HUES64 (cell line): ENCODE data around the gene KLK12.

Experiments
- H3K27ac ChIP-seq: 2 replicates; pipeline ENCODE4 v1.7.0; 2013; ENCODE audit warnings: low read depth, low read length, inconsistent platforms
- H3K27me3 ChIP-seq: 2 replicates; pipeline ENCODE4 v1.6.1; 2013; ENCODE audit warnings: mild to moderate bottlenecking, low read length; ENCODE audit not compliant: insufficient read depth
- H3K36me3 ChIP-seq: 2 replicates; pipeline ENCODE4 v1.6.1; 2013; ENCODE audit warnings: mild to moderate bottlenecking, low read length; ENCODE audit not compliant: insufficient read depth
- H3K4me1 ChIP-seq: 2 replicates; pipeline ENCODE4 v1.6.1; 2013; ENCODE audit warnings: mild to moderate bottlenecking, low read length, moderate library complexity; ENCODE audit not compliant: insufficient read depth
- H3K4me3 ChIP-seq: 2 replicates; pipeline ENCODE4 v1.5.1; 2013; ENCODE audit warnings: mild to moderate bottlenecking, low read length, moderate library complexity
- H3K9ac ChIP-seq: 2 replicates; pipeline ENCODE4 v1.6.1; 2013; ENCODE audit warnings: mild to moderate bottlenecking, low read depth, low read length
- H3K9me3 ChIP-seq: 2 replicates; pipeline ENCODE4 v1.6.1; 2013; ENCODE audit warnings: low read depth, low read length; ENCODE audit not compliant: insufficient read depth
- WGBS: fragments of 150-250, 120-280 bp; methylation state at CpG from one replicate; pipeline ENCODE4 v1.1.7; 2013; ENCODE audit warnings: missing lambda C conversion rate; 5-methylcytosine and 5-hydroxymethylcytosine counted together

The KLK12 gene

DNA sequence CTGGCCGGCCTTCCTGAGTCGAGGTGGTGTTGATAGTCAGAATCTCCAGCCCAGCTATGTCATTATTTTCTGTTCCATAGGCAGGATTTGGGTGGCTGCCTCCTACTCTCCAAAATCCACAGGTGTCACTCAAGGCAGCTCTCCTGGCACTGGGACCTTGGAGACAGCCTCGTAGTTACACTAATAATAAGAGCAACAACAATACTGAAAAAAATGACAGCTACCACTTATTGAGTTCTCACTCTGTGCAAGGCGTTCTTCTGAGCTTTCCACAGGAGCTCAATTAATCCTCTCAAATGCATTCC, 12.2 kb upstream of the KLK12 start:
- Histone ChIP-seq H3K9me3 (no peaks in the 10 kb centered on the region), H3K4me1 (peaks cover 19% of the 10 kb centered on the region), H3K9ac (peak overlapping the region; percentile 17; the same call in 1 of the 2 replicates), H3K27me3 (no peaks in the 10 kb centered on the region), H3K4me3 (peak overlapping the region; percentile 14; the same call in 1 of the 2 replicates), H3K27ac (peak overlapping the region; percentile 83; the same call in 1 of the 2 replicates), H3K36me3 (no peaks in the 10 kb centered on the region)
- WGBS: 15% methylated on average over 4 of the region's 4 CpGs

DNA sequence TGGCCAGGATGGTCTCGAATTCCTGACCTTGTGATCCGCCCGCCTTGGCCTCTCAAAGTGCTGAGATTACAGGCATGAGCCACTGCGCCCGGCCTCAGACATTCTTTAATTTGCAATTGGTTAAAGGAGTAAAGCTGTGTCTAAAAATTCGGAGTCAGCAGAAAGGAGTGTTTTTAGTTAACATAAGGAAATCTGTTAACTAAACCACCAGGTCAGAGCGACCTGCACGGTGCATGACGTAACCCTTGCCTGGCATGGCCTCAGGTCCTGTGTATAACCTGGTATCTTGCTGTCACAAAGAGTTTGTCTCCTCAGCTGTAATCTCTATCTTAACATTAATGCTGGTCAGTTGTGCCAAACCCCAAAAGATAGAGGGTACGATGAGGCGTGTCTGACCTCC, 9.5 kb upstream of the KLK12 start:
- no peaks in the 10 kb centered on the region for H3K36me3 ChIP-seq
- no peaks in the 10 kb centered on the region for H3K9me3 ChIP-seq
- peaks cover 19% of the 10 kb centered on the region for H3K4me1 ChIP-seq
- H3K9ac ChIP-seq: no peak overlapping the region
- H3K4me3 ChIP-seq: no peak overlapping the region
- H3K27me3 ChIP-seq: no peaks in the 10 kb centered on the region
- no peak overlapping the region for H3K27ac ChIP-seq
- 93% methylated on average over 11 of the region's 11 CpGs for WGBS

DNA sequence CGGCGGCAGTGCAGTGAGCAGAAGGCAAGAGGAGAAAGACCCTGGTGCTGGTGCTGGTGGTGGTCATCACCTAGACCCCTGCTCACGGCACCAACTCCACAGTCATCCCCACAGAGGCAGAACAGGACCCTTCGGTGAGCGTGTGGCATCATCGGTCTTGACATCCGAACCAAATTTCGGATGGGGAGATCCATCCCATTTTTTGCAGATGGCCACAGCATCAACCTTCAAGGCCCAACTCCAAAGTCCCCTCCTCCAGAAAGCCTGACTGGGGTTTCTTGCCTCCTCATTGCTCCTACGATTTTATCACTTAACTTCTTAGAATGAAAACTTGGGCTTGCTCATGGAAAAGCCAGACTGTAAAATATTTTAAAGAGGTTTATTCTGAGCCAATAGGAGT, 8.7 kb upstream of the KLK12 start:
- Histone ChIP-seq H3K27me3 (no peaks in the 10 kb centered on the region), H3K27ac (no peak overlapping the region), H3K9me3 (no peaks in the 10 kb centered on the region), H3K4me1 (peaks cover 19% of the 10 kb centered on the region), H3K9ac (no peak overlapping the region), H3K4me3 (no peak overlapping the region), H3K36me3 (no peaks in the 10 kb centered on the region)
- 85% methylated on average over 9 of the region's 9 CpGs for WGBS

DNA sequence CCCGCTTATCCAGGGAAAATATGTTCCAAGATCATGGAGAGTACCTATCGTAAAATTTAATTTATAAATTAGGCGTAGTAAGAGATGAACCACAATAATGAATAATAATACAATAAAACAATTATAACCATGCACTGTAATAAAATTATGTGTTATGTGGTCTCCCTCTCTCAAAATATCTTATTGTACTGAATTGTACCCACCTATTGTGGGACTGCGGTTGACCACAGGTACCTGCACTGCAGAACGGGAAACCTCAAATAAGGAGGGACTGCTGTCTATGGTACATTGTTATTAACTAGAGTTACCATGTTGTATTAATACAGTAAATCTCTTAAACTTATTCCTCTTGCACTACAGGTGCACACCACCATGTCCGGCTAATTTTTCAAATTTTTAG, 5.3 kb upstream of the KLK12 start:
- WGBS: 100% methylated on average over 1 of the region's 6 CpGs
- no peaks in the 10 kb centered on the region for H3K36me3 ChIP-seq

GRCh38 chr19:51036519-51036918, 1.7 kb upstream of the KLK12 start:
- WGBS: 64% methylated on average over 9 of the region's 9 CpGs
- Histone ChIP-seq H3K4me1 (no peaks in the 10 kb centered on the region), H3K9me3 (no peaks in the 10 kb centered on the region), H3K9ac (no peak overlapping the region), H3K27ac (no peak overlapping the region), H3K36me3 (no peaks in the 10 kb centered on the region), H3K27me3 (0 out of 2 replicates have a peak, but pooled peaks cover 3% of the 10 kb centered on the region), H3K4me3 (no peak overlapping the region)

More for the DNA sequence above, 5.3 kb upstream of the KLK12 start:
- Histone ChIP-seq H3K9me3 (no peaks in the 10 kb centered on the region), H3K27ac (no peak overlapping the region), H3K4me1 (no peaks in the 10 kb centered on the region), H3K4me3 (no peak overlapping the region), H3K27me3 (no peaks in the 10 kb centered on the region), H3K9ac (no peak overlapping the region)

DNA sequence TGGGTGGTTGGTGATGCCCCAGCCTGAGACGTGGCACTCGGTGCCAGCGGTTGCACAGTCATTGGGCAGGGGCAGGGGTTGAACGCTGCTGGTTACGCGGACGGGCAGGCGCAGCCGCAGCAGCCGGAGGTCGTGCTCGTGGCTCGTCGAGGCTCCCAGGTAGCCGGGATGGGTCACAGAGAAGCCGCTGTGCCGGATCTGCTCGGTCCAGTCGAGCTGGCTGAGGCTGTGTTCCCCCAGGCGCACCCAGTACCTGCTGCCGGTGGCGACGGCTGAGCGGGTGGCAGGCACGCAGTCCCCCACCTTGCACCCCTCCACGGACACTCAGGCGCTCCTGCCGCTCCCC, 2.9 kb downstream of the KLK12 start:
- no peaks in the 10 kb centered on the region for H3K4me1 ChIP-seq
- no peaks in the 10 kb centered on the region for H3K9me3 ChIP-seq
- H3K27me3 ChIP-seq: 0 out of 2 replicates have a peak, but pooled peaks cover 3% of the 10 kb centered on the region
- no peak overlapping the region for H3K9ac ChIP-seq
- no peak overlapping the region for H3K27ac ChIP-seq
- no peaks in the 10 kb centered on the region for H3K36me3 ChIP-seq
- no peak overlapping the region for H3K4me3 ChIP-seq
- WGBS: 94% methylated on average over 28 of the region's 28 CpGs

DNA sequence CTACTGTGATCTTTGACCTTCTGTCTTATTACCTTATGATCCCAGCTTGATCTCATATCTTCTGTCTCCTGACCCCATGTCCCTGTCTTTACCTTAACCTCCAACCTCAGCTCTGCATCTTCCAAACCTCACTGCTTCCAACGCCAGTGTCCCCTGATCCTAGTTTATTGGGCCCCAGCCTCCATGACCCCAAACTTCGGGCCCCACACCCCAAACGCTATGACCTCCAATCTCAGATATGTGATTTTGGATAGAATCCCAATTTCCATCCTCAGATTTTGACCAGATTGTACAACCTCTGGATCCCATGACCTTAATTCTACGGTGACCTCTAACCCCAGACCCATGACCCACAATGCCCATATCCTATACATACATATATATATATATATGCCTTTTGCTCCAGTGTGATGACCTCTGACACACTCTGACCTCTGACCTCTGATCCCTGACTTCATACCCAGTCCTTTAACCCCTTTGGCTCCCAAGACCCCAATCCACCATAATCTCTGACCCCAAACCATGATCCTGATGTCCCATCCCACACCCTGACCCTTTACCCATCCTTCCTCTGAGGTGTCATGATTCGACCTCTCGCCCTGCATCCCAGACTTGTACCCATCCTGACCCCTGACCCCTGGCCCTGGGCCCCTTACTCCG, 3.5 kb downstream of the KLK12 start:
- 91% methylated on average over 7 of the region's 7 CpGs for WGBS
- Histone ChIP-seq H3K9ac (no peak overlapping the region), H3K4me1 (no peaks in the 10 kb centered on the region), H3K9me3 (no peaks in the 10 kb centered on the region), H3K27me3 (0 out of 2 replicates have a peak, but pooled peaks cover 3% of the 10 kb centered on the region), H3K36me3 (no peaks in the 10 kb centered on the region), H3K4me3 (no peak overlapping the region), H3K27ac (no peak overlapping the region)

- Histone ChIP-seq H3K36me3 (no peaks in the 10 kb centered on the region), H3K27ac (no peak overlapping the region), H3K9ac (no peak overlapping the region), H3K4me3 (no peak overlapping the region), H3K4me1 (no peaks in the 10 kb centered on the region), H3K9me3 (no peaks in the 10 kb centered on the region), H3K27me3 (0 out of 2 replicates have a peak, but pooled peaks cover 3% of the 10 kb centered on the region)
- 84% methylated on average over 13 of the region's 13 CpGs for WGBS
Observed at GRCh38 chr19:51030631-51031030, 4.2 kb downstream of the KLK12 start.

- no peak overlapping the region for H3K4me3 ChIP-seq
- no peak overlapping the region for H3K9ac ChIP-seq
- no peaks in the 10 kb centered on the region for H3K27me3 ChIP-seq
- H3K27ac ChIP-seq: no peak overlapping the region
- 93% methylated on average over 2 of the region's 2 CpGs for WGBS
- H3K4me1 ChIP-seq: peaks cover 7% of the 10 kb centered on the region
- no peaks in the 10 kb centered on the region for H3K36me3 ChIP-seq
- no peaks in the 10 kb centered on the region for H3K9me3 ChIP-seq
Observed at GRCh38 chr19:51029718-51030117, 5.1 kb downstream of the KLK12 start.

DNA sequence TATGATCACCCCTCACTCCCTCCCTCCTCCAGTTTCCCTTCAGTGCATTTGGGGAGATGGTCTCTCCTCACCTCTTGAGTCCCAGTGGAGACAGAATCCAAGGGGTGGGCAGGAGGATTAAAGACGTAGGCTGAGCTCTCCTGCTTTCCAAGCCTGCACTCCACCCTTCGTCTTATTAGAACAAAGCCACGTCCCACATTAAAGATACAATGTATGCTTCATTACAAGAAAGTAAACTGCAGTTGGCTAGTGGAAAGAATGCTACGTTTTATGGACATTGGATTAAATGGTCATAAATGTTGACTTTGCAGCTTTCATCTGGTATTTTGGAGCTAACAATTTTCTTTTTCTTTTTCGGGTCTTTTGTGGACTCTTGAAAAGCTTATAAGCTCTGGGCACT, 6.9 kb downstream of the KLK12 start:
- H3K4me1 ChIP-seq: peaks cover 8% of the 10 kb centered on the region
- H3K9ac ChIP-seq: no peak overlapping the region
- H3K36me3 ChIP-seq: no peaks in the 10 kb centered on the region
- no peak overlapping the region for H3K4me3 ChIP-seq
- no peaks in the 10 kb centered on the region for H3K9me3 ChIP-seq
- H3K27me3 ChIP-seq: no peaks in the 10 kb centered on the region
- WGBS: 90% methylated on average over 5 of the region's 5 CpGs
- H3K27ac ChIP-seq: no peak overlapping the region

DNA sequence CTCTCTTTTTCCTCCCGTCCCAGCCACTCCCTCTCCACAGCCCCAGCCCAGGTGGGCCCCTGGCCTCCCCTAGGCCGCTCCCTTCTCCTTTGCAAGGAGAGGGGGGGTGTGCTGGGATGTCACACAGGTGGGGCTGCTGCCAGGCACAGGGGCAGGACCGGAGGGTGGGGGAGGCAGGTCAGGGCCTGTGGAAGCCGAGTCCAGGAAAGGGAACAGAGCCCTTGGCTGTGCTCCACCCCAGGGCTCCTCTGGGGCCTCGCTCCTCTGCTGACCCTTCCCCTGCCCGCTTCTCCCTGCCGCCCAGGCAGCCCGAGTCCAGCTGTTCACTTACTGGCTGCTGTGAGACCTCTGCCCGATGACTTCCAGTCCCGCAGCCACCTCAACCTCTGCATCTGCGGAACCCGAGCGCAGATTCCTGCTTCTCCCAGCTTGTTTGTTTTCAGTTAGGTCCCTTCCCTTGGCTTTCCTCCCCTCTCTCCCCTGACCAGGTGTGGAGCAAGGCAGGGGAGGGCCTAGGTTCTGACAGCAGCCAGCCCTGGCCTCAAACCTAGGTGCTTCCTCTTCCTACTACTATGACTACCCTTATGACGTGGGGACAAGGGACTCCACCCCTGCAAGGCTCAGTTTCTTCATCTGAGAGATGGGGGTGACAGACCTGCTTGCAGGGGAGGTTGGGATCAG, 7.5 kb downstream of the KLK12 start:
- no peaks in the 10 kb centered on the region for H3K27me3 ChIP-seq
- H3K9me3 ChIP-seq: no peaks in the 10 kb centered on the region
- H3K9ac ChIP-seq: no peak overlapping the region
- peaks cover 8% of the 10 kb centered on the region for H3K4me1 ChIP-seq
- H3K36me3 ChIP-seq: no peaks in the 10 kb centered on the region
- H3K4me3 ChIP-seq: no peak overlapping the region
- 78% methylated on average over 14 of the region's 14 CpGs for WGBS
- H3K27ac ChIP-seq: no peak overlapping the region

GRCh38 chr19:51026554-51026831, 8.3 kb downstream of the KLK12 start, which contains the start of gene KLK11:
Gene KLK11 (minus strand): TSS chr19:51026616. CDS start chr19:51025631, 985 bp downstream.
- H3K27me3 ChIP-seq: no peaks in the 10 kb centered on the region
- H3K27ac ChIP-seq: no peak within 1 kb of the TSS
- WGBS: 90% methylated on average over 11 of the region's 11 CpGs
- no peak within 1 kb of the TSS for H3K9ac ChIP-seq
- H3K4me3 ChIP-seq: no peak within 1 kb of the TSS
- H3K36me3 ChIP-seq: no peaks in the 10 kb centered on the region
- peaks cover 8% of the 10 kb centered on the region for H3K4me1 ChIP-seq
- H3K9me3 ChIP-seq: no peaks in the 10 kb centered on the region
